Rectal smooth muscle tissue (tissue), 1 donor: Measurements from ENCODE around the gene PTPRG.

Experiments used
- H3K27ac ChIP-seq: one replicate; pipeline ENCODE4 v1.7.0; 2013; ENCODE audit warnings: low read depth, low read length, inconsistent platforms
- H3K27me3 ChIP-seq: one replicate; pipeline ENCODE4 v1.7.0; 2013; ENCODE audit warnings: low read length; ENCODE audit not compliant: control insufficient read depth, insufficient read depth
- H3K36me3 ChIP-seq: one replicate; pipeline ENCODE4 v1.7.0; 2013; ENCODE audit warnings: low read length; ENCODE audit not compliant: control insufficient read depth, insufficient read depth
- H3K4me1 ChIP-seq: one replicate; pipeline ENCODE4 v1.7.0; 2013; ENCODE audit warnings: low read length; ENCODE audit not compliant: control insufficient read depth, insufficient read depth
- H3K4me3 ChIP-seq: one replicate; pipeline ENCODE4 v1.7.0; 2013; ENCODE audit warnings: low read length
- H3K9ac ChIP-seq: one replicate; pipeline ENCODE4 v1.7.0; 2013; ENCODE audit warnings: low read length

PTPRG gene

DNA sequence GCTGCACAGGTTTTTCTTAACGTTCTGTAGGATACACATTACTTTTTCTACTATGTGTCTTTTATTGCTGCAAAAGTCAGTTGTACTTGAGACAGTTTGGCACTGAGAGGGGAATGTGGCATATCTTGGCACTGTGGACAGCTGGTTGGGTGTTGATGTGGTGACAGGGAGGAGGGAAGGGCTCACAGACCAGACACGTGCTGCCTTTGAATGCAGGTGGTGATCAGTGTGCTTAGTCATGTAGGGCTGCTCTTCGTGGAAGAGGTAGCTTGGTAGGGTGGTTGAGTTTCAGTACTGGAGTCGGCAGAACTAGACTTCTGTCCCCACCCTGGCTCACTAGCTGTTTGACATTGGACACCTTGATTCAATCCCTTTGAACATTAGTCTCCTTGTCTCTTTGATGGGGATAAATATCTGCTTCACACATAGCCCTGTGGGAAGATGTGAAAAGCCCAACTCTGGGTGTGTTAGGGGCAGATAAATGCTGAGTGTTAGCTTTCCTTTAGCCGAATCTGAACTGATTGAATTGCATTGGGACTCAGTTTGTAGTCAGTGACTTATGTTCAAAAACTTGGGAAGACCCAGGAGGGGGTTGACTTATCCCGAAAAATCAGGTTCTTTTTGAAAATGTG is 108.4 kb downstream of the PTPRG start:
- H3K4me1 ChIP-seq, result peaks cover 3% of the 10 kb centered on the region
- H3K36me3 ChIP-seq, result no peaks in the 10 kb centered on the region
- H3K4me3 ChIP-seq, result no peak overlapping the region
- H3K27me3 ChIP-seq, result no peaks in the 10 kb centered on the region
- no peak overlapping the region for H3K9ac ChIP-seq
- no peak overlapping the region for H3K27ac ChIP-seq

DNA sequence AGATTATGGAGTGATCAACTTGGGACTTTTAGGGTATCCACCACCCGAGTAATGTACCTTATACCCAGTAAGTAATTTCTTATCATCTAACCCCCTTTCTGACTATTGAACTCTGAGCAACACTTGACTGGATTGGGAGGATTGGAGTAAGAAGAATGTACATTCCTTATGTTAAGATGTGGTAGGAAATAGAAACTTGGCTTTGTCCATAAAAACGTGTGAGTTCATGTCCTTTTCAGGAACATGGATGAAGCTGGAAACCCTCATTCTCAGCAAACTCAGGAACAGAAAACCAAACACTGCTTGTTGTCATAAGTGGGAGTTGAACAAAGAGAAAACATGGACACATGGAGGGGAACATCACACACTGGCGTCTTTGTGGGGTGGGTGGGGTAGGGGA is 112.3 kb downstream of the PTPRG start:
- Histone ChIP-seq H3K36me3 (no peaks in the 10 kb centered on the region), H3K4me3 (no peak overlapping the region), H3K9ac (no peak overlapping the region), H3K27me3 (no peaks in the 10 kb centered on the region), H3K4me1 (no peaks in the 10 kb centered on the region), H3K27ac (no peak overlapping the region)

DNA sequence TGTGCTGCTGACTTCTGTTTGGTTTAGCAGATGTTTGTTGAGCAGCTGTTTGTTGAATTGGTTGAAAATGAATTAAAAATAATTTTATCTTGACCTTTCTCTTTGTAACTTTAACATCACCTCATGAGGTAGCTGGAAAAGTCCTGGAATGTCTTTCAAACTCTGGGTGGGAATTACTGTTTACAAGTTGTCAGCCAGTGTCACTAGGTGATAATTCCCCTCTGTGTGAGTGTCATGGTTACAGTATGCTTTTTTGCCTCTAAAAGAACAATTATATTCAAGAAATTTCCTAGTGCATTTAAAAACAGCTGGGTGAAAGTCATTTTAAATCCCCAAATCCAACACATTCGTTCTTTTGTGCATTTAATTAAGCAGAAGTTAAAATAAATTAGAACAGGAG is 113.2 kb downstream of the PTPRG start:
- Histone ChIP-seq H3K4me3 (no peak overlapping the region), H3K9ac (no peak overlapping the region), H3K27ac (no peak overlapping the region), H3K4me1 (no peaks in the 10 kb centered on the region), H3K27me3 (no peaks in the 10 kb centered on the region), H3K36me3 (no peaks in the 10 kb centered on the region)

DNA sequence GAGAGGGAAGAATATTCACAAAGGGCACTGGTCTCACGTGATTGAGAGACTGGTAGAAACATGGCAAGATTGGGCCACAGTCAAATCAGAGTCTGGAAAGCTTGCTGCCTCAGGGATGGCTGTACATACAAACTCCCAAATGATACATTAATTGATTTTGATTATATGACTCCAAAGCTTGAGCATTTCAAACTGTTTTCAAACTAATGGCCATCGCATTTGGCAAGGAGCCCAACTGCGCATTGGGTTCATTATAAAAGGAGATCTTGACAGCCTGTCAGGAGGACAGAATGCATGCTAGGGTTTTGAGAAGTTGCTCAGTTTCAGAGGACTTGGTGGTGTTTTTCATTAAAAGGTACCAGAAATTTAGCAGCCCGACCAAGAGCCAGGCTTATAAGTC is 117.7 kb downstream of the PTPRG start:
- Histone ChIP-seq H3K27me3 (no peaks in the 10 kb centered on the region), H3K27ac (no peak overlapping the region), H3K9ac (no peak overlapping the region), H3K4me3 (no peak overlapping the region), H3K4me1 (no peaks in the 10 kb centered on the region), H3K36me3 (no peaks in the 10 kb centered on the region)

DNA sequence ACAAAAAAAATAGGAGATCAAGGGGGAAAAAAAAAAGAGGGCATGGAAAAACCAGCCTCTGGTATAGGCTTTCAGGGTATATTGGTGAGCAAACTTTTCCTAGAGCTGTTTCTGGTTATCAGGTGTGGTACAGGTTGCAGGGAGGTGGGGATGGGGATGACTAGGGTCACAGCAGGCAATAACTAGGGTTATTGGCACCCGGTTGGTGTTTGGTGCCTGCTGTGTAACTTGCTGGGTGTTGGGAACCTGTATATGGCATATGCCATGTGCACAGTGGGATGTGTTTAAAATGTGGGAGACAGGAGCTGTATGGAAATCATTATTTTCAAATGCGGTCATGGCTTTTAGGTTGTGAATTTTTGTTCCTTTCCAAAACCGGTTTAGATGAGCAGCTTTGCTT is 119.2 kb downstream of the PTPRG start:
- H3K36me3 ChIP-seq, result no peaks in the 10 kb centered on the region

DNA sequence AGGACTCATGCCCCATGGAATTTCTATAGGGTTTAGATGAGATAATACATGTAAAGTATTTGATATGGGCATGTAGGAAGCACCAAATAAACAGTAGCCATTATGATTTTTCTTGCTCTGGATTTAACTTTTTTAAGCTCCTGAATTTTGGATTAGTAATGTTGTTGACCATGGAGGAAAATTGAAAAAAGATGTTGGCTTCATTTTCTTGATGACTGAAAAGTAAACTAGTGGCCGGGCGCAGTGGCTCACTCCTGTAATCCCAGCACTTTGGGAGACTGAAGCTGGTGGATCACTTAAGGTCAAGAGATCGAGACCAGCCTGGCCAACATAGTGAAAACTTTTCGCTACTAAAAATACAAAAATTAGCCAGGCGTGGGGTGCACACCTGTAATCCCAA is 120.3 kb downstream of the PTPRG start:
- Histone ChIP-seq H3K27ac (no peak overlapping the region), H3K4me1 (no peaks in the 10 kb centered on the region), H3K27me3 (no peaks in the 10 kb centered on the region), H3K4me3 (no peak overlapping the region), H3K9ac (no peak overlapping the region), H3K36me3 (no peaks in the 10 kb centered on the region)

More for the DNA sequence above, 119.2 kb downstream of the PTPRG start:
- no peaks in the 10 kb centered on the region for H3K27me3 ChIP-seq
- no peak overlapping the region for H3K4me3 ChIP-seq
- H3K9ac ChIP-seq, result no peak overlapping the region
- no peaks in the 10 kb centered on the region for H3K4me1 ChIP-seq
- no peak overlapping the region for H3K27ac ChIP-seq

DNA sequence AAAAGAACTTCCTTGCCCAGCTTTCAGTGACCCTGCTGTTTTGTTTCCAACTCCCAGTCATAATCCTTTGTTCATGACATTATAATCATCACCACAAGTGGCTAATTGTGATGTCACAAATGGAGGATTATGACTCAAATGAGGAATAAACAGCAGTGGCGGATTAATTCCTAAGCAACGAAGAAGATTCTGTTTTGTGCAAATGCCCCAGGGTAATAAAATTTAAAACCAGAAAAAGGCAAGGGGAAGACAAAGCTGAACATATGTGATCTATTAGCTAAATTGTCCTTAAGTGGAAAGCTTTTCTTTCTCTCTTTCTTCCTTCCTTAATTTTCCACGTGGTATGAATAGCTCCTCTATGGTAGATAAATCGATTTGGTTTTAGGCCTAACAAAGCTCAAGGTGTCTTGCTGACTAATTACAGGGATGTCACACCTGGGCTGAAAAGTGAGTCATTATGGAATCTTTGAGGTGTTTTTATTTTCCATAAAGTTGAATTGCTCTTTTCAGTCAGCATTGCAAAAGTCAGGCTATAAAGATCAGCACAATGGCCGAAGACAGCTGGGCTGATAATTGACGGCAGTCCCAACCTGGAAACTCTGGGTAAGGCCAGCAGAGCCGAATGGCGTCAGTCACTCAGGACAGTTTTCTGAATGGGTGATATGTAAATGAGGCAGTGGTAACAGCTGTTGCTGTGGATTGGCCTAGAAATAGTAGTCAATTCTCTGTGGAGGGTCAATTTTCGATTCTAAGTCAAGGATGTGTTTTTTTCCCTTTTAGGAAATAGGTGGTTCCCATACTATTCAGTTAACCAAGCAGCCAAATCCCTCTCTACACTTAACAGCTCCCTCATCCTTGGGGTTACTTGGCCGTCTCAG is 121.5 kb downstream of the PTPRG start:
- Histone ChIP-seq H3K4me3 (no peak overlapping the region), H3K4me1 (no peaks in the 10 kb centered on the region), H3K27ac (no peak overlapping the region), H3K9ac (no peak overlapping the region), H3K36me3 (no peaks in the 10 kb centered on the region), H3K27me3 (no peaks in the 10 kb centered on the region)

DNA sequence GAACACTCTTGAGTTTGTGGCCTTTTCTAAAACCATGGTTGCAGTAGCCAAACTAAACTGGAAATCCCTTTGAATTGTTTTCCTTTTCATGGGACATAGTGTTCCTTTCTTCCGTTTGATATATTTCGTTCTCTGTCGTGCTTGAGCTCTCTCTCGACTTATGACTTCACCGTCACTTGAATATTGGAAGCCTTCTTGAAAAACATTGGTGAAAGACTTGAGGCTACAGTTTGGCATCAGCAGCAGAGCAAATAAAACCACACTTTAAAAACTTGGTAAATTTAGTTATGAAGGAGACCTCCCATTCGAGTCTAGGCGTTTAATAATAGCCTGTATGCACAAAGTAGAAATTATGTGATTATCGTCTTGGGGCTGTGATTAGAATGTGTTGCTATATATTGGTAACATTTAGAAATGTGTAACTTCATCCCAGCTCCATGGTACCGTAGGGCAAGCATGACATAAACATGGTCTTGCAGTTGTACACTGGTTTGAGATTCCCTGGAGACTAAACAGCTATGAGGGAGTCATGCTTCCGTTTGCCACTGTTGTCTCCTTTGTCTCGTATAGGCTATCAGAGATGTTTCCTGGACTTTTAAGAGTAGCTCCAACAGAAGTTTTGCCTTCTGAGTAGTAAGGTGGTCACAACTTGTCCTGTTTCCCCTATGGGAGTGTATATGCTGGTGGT is 122.3 kb downstream of the PTPRG start:
- H3K27ac ChIP-seq, result no peak overlapping the region

DNA sequence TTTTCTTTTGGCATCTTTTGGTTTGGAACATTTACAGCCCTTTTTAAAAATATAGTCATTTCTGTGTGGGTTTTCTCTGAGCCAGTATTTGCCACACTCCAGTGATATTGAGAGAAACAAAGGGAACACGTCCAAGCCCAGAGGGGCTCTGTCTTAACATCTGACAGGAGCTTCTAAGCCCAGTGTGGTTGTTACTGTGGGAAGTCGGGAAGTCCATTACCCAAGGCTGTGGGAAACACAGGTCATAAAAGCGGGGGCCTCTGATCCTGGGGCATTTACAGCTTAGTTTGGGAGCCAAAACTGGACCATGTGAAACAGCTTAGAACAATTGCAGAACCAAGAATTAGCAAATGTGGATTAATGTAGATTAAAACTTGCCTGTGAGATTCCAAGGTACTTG is 123.0 kb downstream of the PTPRG start:
- Histone ChIP-seq H3K4me1 (no peaks in the 10 kb centered on the region), H3K27ac (no peak overlapping the region)

More for the DNA sequence above, 122.3 kb downstream of the PTPRG start:
- Histone ChIP-seq H3K4me1 (no peaks in the 10 kb centered on the region), H3K36me3 (no peaks in the 10 kb centered on the region), H3K27me3 (no peaks in the 10 kb centered on the region), H3K9ac (no peak overlapping the region), H3K4me3 (no peak overlapping the region)

DNA sequence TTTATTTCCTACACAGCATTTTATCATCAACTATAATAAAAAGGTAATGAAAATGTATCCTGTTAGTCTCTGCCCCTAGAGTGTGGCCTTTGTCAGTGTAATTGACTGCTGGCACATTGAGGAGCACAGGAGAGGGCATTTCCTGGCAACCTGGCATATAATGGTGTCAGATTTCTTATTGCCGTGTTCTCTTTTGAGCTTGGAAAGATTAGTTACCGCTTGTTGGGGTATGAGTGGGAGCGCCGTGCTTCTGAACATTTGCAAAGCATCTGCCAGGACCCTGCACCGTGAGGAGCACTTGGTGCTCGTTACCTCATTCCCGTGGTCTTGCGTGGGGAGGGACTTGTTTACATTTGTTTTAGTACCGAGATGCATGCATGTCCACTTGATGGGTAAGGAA is 124.4 kb downstream of the PTPRG start:
- Histone ChIP-seq H3K36me3 (no peaks in the 10 kb centered on the region), H3K4me1 (no peaks in the 10 kb centered on the region), H3K27me3 (no peaks in the 10 kb centered on the region), H3K27ac (no peak overlapping the region), H3K4me3 (no peak overlapping the region), H3K9ac (no peak overlapping the region)

More for the DNA sequence above, 123.0 kb downstream of the PTPRG start:
- H3K9ac ChIP-seq, result no peak overlapping the region
- no peaks in the 10 kb centered on the region for H3K27me3 ChIP-seq
- no peaks in the 10 kb centered on the region for H3K36me3 ChIP-seq
- no peak overlapping the region for H3K4me3 ChIP-seq

DNA sequence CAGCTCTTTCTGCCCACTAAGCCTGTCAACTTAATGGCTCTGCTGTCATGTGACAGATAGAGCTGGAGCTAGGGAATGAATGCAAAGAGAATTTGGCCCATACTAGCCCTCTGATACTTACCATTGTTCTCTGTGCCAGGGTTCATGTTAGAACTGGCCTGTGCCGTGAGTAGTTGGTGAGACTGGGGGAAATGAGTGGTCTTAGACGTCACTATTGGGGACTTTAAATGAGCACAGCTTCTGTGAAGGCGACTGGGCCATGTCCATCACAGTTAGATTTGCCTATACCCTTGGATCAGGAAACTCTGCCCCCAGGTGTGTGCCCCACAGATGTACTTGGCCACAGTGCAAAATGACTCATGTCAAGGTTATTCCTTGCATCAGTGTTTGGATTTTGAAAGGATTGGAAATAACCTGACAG is 124.9 kb downstream of the PTPRG start:
- no peaks in the 10 kb centered on the region for H3K36me3 ChIP-seq
- no peak overlapping the region for H3K27ac ChIP-seq
- H3K4me3 ChIP-seq, result no peak overlapping the region
- H3K27me3 ChIP-seq, result no peaks in the 10 kb centered on the region
- no peak overlapping the region for H3K9ac ChIP-seq
- H3K4me1 ChIP-seq, result no peaks in the 10 kb centered on the region

DNA sequence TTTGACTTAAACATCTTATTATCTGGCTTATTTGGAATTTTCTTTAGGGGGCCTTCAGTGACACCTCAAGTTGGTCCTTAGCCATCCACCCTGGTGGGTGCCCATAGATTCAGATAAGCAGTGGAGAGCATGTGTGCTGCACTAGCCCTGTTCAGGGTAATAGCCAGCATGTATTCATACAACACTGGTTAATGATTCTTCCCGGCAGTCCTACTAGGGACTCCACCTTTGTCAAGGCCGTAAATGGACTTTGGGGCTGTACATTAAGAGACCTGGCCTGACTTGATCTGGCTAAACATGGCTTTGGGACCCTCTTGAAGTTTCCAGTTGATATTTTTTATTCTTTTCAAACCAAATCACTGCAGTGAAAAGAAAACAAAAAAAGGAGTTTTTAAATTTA is 125.8 kb downstream of the PTPRG start:
- H3K4me3 ChIP-seq, result no peak overlapping the region
- H3K36me3 ChIP-seq, result no peaks in the 10 kb centered on the region
- H3K27ac ChIP-seq, result no peak overlapping the region
- no peaks in the 10 kb centered on the region for H3K4me1 ChIP-seq
- no peak overlapping the region for H3K9ac ChIP-seq
- no peaks in the 10 kb centered on the region for H3K27me3 ChIP-seq
